Omental fat pad (tissue), 4 donors: Measurements from ENCODE around the gene KRTAP16-1. TPM values are rescaled to one million over a fixed set of nuclear protein-coding genes. Genes with fewer than 3 reads are reported as not detected.

ENCODE experiments used
- ATAC-seq: fragments of 150-250 bp; one replicate; pipeline ENCODE4 v1.9.1; 2016; ENCODE audit warnings: mild to moderate bottlenecking, moderate library complexity; ENCODE audit not compliant: low FRiP score
- DNase-seq: peaks from one replicate; pipeline ENCODE4 v3.0.0-alpha.2; 2019; ENCODE audit warnings: low spot score
- CTCF ChIP-seq, 3 donors: fragments of 450-650 bp; IDR thresholded peaks; one replicate each; pipeline ENCODE4 v1.5.1; 2016 to 2017; ENCODE audit warnings: antibody characterized with exemption in 3 of 3, mild to moderate bottlenecking in 3 of 3, moderate library complexity in 2 of 3
- total RNA-seq, 4 donors: library from RNA; depleted of rRNA; stranded (reverse); fragments of >200 nt; gene quantifications; one replicate each; pipeline ENCODE4 v1.1.0, GENCODE V29; 2016

The KRTAP16-1 gene
- total RNA-seq, 4 donors from 2014 or later = not detected

GRCh38 chr17:41301204-41301790 lies 7.8 kb downstream of the KRTAP16-1 start:
- TF ChIP-seq CTCF (IDR thresholded peaks at IDR 0.05) = no peak
- no peak for DNase-seq
- no peak for ATAC-seq

GRCh38 chr17:41298458-41299135 lies 10.5 kb downstream of the KRTAP16-1 start:
- TF ChIP-seq CTCF (IDR thresholded peaks at IDR 0.05) = no peak
- ATAC-seq = no peak
- DNase-seq = no peak

- no peak for DNase-seq
- TF ChIP-seq CTCF (IDR thresholded peaks at IDR 0.05) = no peak
- ATAC-seq = no peak
Observed at GRCh38 chr17:41296846-41297245, 12.3 kb downstream of the KRTAP16-1 start.

- TF ChIP-seq CTCF (IDR thresholded peaks at IDR 0.05) = no peak
- ATAC-seq (no peak), DNase-seq (no peak)
Observed at GRCh38 chr17:41294016-41294415, 15.1 kb downstream of the KRTAP16-1 start.

- DNase-seq (no peak), ATAC-seq (no peak)
- TF ChIP-seq CTCF (IDR thresholded peaks at IDR 0.05) = no peak
Observed at GRCh38 chr17:41287050-41287449, 22.1 kb downstream of the KRTAP16-1 start.

GRCh38 chr17:41284546-41284945 lies 24.6 kb downstream of the KRTAP16-1 start:
- no peak for TF ChIP-seq CTCF (IDR thresholded peaks at IDR 0.05)
- DNase-seq = no peak
- ATAC-seq = no peak

GRCh38 chr17:41284043-41284442 lies 25.1 kb downstream of the KRTAP16-1 start:
- ATAC-seq = no peak
- no peak for TF ChIP-seq CTCF (IDR thresholded peaks at IDR 0.05)
- DNase-seq = no peak
